Measurements from ENCODE around the gene DNAJB6.
"Not testable (repeated sequence)": the region's sequence is repeated elsewhere in the genome, so short reads cannot be mapped to it uniquely, and the experiment has no call there.

DNAJB6 gene

DNA sequence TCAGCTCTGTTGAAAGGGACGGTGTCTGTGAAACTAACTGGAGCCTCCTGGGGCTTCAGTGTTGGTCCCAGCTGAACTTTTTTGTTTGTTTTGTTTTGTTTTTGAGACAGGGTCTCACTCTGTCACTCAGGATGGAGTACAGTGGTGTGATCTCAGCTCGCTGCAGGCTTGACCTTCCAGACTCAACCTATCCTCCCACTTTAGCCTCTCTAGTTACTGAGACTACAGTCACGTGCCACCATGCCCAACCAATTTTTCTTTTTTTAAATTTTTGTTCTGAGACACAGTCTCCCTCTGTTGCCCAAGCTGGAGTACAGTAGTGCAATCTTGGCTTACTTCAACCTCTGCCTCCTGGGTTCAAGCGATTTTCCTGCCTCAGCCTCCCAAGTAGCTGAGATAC, 13.4 kb upstream of the DNAJB6 start:
- Histone ChIP-seq H4K20me1 (ENCODE audit: insufficient read depth, low read length) (no peaks in the 10 kb centered on the region), H3K36me3 (replicated peaks; ENCODE audit: low read depth, low read length) (no peaks in the 10 kb centered on the region), H3K4me2 (ENCODE audit: low read length) (no peak overlapping the region), H3K4me3 (ENCODE audit: low read length) (no peak overlapping the region), H2AFZ (ENCODE audit: low read depth, low read length) (no peak overlapping the region), H3K4me1 (ENCODE audit: low read length) (no peaks in the 10 kb centered on the region), H3K9me3 (ENCODE audit: insufficient read depth, low read length) (no peaks in the 10 kb centered on the region), H3K27me3 (ENCODE audit: low read depth, low read length) (no peaks in the 10 kb centered on the region), H3K9ac (ENCODE audit: low read length) (no peak overlapping the region), H3K79me2 (ENCODE audit: low read length) (no peaks in the 10 kb centered on the region), H3K27ac (ENCODE audit: low read length) (no peak overlapping the region)
- no peak for TF ChIP-seq EZH2phosphoT487 (IDR thresholded peaks at IDR 0.05; ENCODE audit: low read depth)
- TF ChIP-seq, protein P1, sequence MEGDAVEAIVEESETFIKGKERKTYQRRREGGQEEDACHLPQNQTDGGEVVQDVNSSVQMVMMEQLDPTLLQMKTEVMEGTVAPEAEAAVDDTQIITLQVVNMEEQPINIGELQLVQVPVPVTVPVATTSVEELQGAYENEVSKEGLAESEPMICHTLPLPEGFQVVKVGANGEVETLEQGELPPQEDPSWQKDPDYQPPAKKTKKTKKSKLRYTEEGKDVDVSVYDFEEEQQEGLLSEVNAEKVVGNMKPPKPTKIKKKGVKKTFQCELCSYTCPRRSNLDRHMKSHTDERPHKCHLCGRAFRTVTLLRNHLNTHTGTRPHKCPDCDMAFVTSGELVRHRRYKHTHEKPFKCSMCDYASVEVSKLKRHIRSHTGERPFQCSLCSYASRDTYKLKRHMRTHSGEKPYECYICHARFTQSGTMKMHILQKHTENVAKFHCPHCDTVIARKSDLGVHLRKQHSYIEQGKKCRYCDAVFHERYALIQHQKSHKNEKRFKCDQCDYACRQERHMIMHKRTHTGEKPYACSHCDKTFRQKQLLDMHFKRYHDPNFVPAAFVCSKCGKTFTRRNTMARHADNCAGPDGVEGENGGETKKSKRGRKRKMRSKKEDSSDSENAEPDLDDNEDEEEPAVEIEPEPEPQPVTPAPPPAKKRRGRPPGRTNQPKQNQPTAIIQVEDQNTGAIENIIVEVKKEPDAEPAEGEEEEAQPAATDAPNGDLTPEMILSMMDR (IDR thresholded peaks at IDR 0.05; ENCODE audit: low read depth, low read length), result no peak

DNA sequence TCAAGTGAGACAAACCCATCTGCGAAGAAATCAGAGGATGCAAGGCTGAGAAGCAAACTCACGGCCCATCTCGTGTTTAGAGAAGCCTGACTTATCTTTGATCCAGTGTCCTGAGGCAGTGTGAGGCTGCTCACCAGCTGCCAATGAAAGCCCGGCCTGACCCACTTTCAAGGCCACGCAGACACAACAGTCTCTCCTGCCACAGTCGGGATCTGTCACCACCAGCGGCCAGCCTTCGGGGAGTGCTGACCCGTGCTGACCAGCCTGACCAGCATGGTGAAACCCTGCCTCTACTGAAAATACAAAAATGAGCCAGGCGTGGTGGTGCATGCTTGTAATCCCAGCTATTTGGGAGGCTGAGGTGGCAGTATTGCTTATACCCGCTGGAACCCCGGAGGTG, 7.4 kb upstream of the DNAJB6 start:
- Histone ChIP-seq H3K27me3 (ENCODE audit: low read depth, low read length) (peaks cover 5% of the 10 kb centered on the region), H3K36me3 (replicated peaks; ENCODE audit: low read depth, low read length) (no peaks in the 10 kb centered on the region), H3K79me2 (ENCODE audit: low read length) (no peaks in the 10 kb centered on the region), H3K27ac (ENCODE audit: low read length) (no peak overlapping the region), H3K4me2 (ENCODE audit: low read length) (no peak overlapping the region), H2AFZ (ENCODE audit: low read depth, low read length) (no peak overlapping the region), H3K4me3 (ENCODE audit: low read length) (no peak overlapping the region), H4K20me1 (ENCODE audit: insufficient read depth, low read length) (no peaks in the 10 kb centered on the region), H3K4me1 (ENCODE audit: low read length) (peaks cover 6% of the 10 kb centered on the region), H3K9ac (ENCODE audit: low read length) (no peak overlapping the region), H3K9me3 (ENCODE audit: insufficient read depth, low read length) (no peaks in the 10 kb centered on the region)
- no peak for TF ChIP-seq EZH2phosphoT487 (IDR thresholded peaks at IDR 0.05; ENCODE audit: low read depth)
- TF ChIP-seq, protein P1 (IDR thresholded peaks at IDR 0.05; ENCODE audit: low read depth, low read length), result no peak

- H3K27me3 ChIP-seq (ENCODE audit: low read depth, low read length); H4K20me1 ChIP-seq (ENCODE audit: insufficient read depth, low read length); H3K4me2 ChIP-seq (ENCODE audit: low read length); H3K36me3 ChIP-seq (replicated peaks; ENCODE audit: low read depth, low read length); H3K9ac ChIP-seq (ENCODE audit: low read length); H3K9me3 ChIP-seq (ENCODE audit: insufficient read depth, low read length); H2AFZ ChIP-seq (ENCODE audit: low read depth, low read length); H3K4me3 ChIP-seq (ENCODE audit: low read length); H3K27ac ChIP-seq (ENCODE audit: low read length); H3K4me1 ChIP-seq (ENCODE audit: low read length); H3K79me2 ChIP-seq (ENCODE audit: low read length): not testable (repeated sequence)
Observed at GRCh38 chr7:157330567-157330966, 6.2 kb upstream of the DNAJB6 start.

GRCh38 chr7:157331049-157331448, 5.8 kb upstream of the DNAJB6 start:
- H3K27me3 ChIP-seq (ENCODE audit: low read depth, low read length), result not testable (repeated sequence)

GRCh38 chr7:157335236-157335635, 1.6 kb upstream of the DNAJB6 start:
- Histone ChIP-seq H3K36me3 (replicated peaks; ENCODE audit: low read depth, low read length) (peaks cover 3% of the 10 kb centered on the region), H4K20me1 (ENCODE audit: insufficient read depth, low read length) (peaks cover 24% of the 10 kb centered on the region), H3K79me2 (ENCODE audit: low read length) (peaks cover 30% of the 10 kb centered on the region), H3K27ac (ENCODE audit: low read length) (no peak overlapping the region), H3K27me3 (ENCODE audit: low read depth, low read length) (peaks cover 8% of the 10 kb centered on the region), H3K9me3 (ENCODE audit: insufficient read depth, low read length) (no peaks in the 10 kb centered on the region), H3K4me2 (ENCODE audit: low read length) (no peak overlapping the region), H3K4me1 (ENCODE audit: low read length) (peaks cover 26% of the 10 kb centered on the region), H3K4me3 (ENCODE audit: low read length) (no peak overlapping the region), H2AFZ (ENCODE audit: low read depth, low read length) (no peak overlapping the region), H3K9ac (ENCODE audit: low read length) (no peak overlapping the region)
- TF ChIP-seq EZH2phosphoT487 (IDR thresholded peaks at IDR 0.05; ENCODE audit: low read depth), result no peak
- TF ChIP-seq, protein P1 (IDR thresholded peaks at IDR 0.05; ENCODE audit: low read depth, low read length), result no peak

More at GRCh38 chr7:157331049-157331448, 5.8 kb upstream of the DNAJB6 start:
- not testable (repeated sequence) for H3K9me3 ChIP-seq (ENCODE audit: insufficient read depth, low read length); H3K9ac ChIP-seq (ENCODE audit: low read length); H3K27ac ChIP-seq (ENCODE audit: low read length); H3K4me1 ChIP-seq (ENCODE audit: low read length); H3K4me2 ChIP-seq (ENCODE audit: low read length); H2AFZ ChIP-seq (ENCODE audit: low read depth, low read length); H4K20me1 ChIP-seq (ENCODE audit: insufficient read depth, low read length); H3K4me3 ChIP-seq (ENCODE audit: low read length); H3K79me2 ChIP-seq (ENCODE audit: low read length); H3K36me3 ChIP-seq (replicated peaks; ENCODE audit: low read depth, low read length)
